Neural progenitor cell (in vitro differentiated cells): ENCODE measurements around the gene SHISA5.

ENCODE experiments used
- CTCF ChIP-seq: fragments of 200-600 bp; sonication (generic); IDR thresholded peaks from 2 replicates; pipeline ENCODE4 v1.5.1; 2017; ENCODE audit warnings: antibody characterized with exemption, mild to moderate bottlenecking
- EZH2 ChIP-seq: fragments of 200-600 bp; sonication (generic); IDR thresholded peaks from 2 replicates; pipeline ENCODE4 v1.6.1; 2017; ENCODE audit warnings: antibody characterized with exemption, mild to moderate bottlenecking, moderate library complexity

GRCh38 chr3:48553361-48553760 lies 49.4 kb upstream of the SHISA5 start:
- TF ChIP-seq EZH2 (no peak), CTCF (no peak)
